D341Med (cell line): ENCODE measurements around the gene CBX4.
"Not testable (repeated sequence)": the region's sequence is repeated elsewhere in the genome, so short reads cannot be mapped to it uniquely, and the experiment has no call there.

Experiments used
- DNase-seq: peaks from one replicate; pipeline ENCODE4 v3.0.0; 2012; ENCODE audit warnings: low spot score

The CBX4 gene

DNA sequence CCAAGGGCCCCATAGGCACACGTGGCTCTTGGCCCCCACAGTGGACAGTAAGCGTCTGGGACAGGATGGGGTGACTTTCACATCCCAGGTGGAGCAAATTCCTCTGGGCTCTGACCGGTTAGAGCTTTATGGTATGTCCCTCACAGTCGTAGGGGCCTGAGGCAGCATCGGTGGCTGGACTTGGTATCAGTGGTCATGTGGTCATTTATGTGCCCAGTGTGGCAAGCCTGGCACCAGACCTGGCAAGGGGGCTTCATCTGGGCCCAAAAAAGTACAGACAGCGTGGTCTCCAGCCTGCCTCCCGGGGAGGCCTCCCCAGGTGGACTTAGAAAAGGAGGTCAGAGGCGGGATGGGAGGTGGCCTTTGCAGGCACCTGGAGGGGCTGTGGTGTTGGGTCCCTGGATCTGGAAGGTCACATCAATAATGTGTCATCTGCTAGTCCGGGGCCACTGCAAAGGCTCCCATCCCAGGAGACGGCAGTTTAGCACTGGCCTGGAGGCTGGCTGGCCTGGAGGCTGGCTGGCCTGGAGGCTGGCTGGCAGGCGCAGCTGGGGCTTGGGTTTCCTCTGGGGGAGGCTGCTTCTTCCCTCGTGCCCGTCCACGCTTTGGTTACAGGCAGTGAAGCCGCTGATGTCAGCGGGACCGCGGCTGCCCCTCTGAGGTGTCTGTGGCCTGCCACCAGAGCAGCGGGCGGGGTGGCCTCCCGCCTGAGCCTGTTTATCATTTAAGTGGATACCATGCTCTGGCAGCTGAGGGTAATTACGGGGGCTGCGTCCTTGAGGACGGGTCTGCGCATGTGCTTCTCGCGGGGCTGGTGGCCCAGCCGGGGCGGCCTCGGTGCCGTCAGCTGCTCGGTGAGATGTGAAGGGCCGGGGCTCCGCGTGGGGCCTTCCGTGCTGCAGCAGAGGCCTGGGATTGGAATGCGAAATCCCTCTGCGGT is 20.7 kb upstream of the CBX4 start:
- no peak for DNase-seq

- no peak for DNase-seq
These were observed 17.9 kb upstream of the CBX4 start for GRCh38 chr17:79857095-79857494.

GRCh38 chr17:79855331-79856124 is 16.3 kb upstream of the CBX4 start:
- no peak for DNase-seq

GRCh38 chr17:79854080-79855060 is 15.1 kb upstream of the CBX4 start:
- DNase-seq: no peak

DNA sequence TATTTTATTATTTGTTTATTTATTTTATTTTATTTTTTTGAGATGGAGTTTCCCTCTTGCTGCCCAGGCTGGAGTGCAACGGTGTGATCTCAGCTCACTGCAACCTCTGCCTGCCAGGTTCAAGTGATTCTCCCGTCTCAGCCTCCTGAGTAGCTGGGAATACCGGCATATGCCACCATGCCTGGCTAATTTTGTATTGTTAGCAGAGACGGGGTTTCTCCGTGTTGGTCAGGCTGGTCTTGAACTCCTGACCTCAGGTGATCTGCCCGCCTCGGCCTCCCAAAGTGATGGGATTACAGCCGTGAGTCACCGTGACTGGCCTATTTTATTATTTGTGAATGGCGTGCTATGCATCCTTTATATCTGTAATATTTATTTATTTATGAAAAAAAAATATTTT is 13.9 kb upstream of the CBX4 start:
- not testable (repeated sequence) for DNase-seq

GRCh38 chr17:79852748-79853147 is 13.5 kb upstream of the CBX4 start:
- DNase-seq: no peak

DNA sequence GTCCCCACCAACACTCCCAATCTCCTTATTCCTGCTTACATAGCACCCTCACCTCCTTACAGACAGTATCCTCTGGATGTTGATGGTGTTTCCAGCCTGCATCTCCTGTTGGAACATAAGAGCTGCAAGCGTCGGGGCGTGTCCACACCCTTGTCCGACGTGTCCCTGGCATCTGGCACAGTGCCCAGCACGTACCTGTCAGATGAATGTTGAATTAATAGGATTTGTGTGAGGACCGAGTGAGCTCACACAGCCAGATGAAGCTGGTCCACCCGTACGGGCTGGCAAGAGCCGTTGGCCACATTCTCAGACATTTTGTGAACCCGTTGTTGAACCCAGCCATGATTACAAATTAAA is 12.2 kb upstream of the CBX4 start:
- DNase-seq: no peak

- no peak for DNase-seq
These were observed 11.6 kb upstream of the CBX4 start for GRCh38 chr17:79850571-79851460.

GRCh38 chr17:79849953-79850352 is 10.7 kb upstream of the CBX4 start:
- no peak for DNase-seq

DNA sequence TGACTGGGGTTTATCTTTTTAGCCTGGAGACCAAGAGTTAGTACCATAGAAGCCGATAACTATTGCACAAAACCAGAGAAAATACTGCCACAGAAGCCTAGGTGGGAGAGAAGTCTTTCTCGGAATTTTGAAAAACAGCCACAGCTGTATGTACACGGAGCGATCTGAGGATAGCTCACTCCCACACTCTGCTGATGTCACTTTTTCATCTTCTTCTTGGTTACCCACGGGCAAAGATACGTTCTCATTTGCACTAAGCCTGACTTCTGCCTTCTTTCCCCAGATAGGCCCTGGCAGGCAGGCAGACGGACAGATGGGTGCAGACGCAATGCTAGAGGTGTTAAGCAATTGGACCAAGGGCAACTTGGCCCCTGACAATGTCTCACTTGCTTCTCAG is 9.1 kb upstream of the CBX4 start:
- DNase-seq: no peak

DNA sequence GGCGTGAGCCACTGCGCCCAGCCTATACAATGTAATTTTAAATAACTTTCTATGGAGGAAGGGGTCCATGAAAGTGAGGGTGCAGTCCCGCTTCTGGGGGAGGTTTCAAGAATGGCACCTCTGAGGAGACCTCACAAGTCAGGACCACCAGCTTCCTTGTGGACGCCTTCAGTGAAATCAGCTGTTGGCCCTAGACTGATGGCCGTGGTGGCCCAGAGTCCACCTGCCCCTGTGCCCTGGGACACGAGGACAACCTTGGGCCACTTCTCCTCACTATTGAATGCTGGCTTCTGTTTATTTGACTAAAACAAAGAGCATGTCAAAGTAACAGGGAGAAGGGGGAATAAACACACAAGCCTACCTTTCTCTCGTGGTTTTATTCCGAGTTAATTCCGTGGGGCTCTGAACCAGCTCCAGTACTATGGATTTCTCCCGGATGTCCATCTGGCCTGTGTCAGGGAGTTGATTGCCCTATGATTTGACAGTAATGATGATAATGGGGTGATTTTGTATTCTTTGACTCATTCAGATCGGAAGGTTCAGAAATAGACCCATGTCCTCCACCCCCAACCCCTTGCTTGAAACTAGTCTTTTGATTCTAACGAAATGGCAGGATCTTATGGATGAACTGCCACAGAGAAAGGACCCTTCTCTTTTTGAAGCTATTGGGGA is 8.6 kb upstream of the CBX4 start:
- DNase-seq: no peak

GRCh38 chr17:79845601-79845949 is 6.3 kb upstream of the CBX4 start:
- no peak for DNase-seq

DNA sequence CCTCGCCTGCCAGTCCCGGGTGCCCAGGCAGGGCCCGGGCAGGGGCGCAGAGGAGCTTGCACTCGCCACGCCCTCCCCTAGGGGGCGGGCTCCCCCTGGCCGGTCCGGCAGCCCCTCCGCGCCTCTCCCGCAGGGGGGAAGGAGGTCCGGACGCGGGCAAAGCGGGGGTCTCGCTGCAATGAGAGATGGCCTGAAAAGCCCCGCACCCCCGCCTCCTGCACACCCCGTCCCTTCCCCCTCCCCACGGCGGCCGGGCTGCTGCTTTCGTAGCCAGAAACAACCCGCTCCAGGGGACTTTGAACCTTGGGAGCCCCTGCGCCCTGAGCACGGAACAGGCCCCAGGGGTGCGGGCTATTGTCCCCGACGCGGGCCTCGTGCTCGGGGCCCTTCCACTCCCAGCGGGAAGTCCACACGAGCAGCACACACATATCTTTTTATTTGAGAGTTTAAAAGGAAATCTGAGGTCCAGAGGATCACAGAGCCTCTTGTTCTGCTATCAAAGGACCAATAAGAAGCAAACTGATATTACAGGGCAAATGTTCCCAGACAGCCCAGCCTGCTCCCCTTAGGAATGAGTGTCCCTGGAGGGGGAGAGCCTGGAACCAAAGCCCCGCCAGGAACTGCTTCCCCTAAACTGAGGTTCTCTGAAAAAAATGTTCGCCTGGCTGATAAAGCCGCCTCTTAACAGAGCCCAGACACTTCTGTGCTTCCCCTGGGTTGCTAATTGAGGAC is 5.8 kb upstream of the CBX4 start:
- peak; percentile 97 for DNase-seq

DNA sequence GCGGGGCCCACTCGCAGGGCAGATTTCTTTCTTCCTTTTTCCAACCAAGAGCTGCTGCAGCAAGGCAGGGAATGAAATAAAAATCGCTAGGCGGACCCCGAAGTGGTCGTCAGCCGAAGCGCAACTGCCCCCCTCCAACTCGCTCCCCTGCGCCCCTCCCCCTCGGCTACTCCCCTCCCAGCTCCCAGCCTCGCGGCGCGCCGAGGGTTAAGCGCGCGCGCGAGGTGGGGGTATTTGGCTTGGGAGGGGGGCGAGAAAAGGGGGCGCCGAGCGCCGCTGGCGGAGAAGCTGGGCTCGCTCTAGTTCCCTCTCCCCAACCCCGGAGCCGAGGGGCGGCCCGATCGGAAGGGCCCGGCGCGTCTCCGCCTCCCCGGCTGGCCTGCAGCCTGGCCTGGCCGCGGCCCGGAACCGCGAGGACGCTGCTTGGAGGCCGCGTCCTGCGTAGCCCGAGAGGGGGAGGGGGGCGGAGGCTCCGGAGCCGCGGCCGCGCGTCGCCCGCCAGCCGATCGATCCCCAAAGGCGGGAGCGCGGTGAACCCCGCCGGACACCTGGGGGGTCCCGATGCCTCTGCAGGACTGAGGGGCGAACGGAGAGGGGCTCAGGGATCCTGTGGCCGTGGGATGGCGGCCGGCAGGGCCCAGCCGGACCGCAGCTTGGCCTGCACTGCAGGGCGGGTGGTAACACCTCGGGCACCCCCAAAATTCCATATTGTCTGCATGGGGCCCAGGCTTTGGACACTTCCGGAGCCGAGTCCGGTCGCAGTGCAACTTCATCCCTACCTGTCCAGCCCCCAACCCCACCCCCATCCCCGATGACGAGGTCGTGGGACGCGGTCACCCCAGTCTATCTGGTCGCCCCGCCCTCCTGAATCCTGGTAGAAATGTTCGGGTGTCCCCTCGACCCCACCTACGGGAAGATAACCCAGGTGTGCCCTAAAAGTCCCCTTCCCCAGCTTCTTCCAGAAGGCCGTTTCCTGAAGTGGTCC is 4.9 kb upstream of the CBX4 start:
- DNase-seq: peak; percentile 85

- no peak for DNase-seq
These were observed 4.2 kb upstream of the CBX4 start for GRCh38 chr17:79843474-79843815.

- peak; percentile 79 for DNase-seq
These were observed 3.6 kb upstream of the CBX4 start for GRCh38 chr17:79842656-79843473.

DNA sequence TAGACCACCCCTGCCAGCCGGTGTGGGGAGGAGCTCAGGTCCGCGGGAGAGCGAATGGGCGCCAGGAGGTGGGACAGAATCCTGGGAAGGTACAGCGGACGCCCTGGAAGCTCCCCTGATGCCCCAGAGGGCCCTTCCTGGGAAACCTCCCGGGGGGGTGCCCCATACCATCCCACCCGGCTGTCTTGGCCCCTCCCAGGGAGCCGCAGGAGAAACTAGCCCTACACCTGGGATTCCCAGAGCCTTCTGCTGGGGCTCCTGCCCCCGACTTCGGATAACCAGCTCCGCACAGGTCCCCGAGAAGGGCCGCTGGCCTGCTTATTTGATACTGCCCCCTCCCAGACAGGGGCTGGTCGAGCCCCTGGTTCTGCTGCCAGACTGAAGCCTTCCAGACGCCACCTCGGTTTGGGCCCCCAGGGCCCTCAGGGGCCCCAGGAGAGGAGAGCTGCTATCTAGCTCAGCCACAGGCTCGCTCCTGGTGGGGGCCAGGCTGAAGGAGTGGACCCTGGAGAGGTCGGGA is 3.0 kb upstream of the CBX4 start:
- DNase-seq: no peak
